GM19463 (cell line): ENCODE data around the gene TWSG1.
"Not testable (repeated sequence)": the region's sequence is repeated elsewhere in the genome, so short reads cannot be mapped to it uniquely, and the experiment has no call there.

Experiments used
- ATAC-seq: cut with Tn5 transposase; IDR thresholded peaks from one replicate; pipeline ENCODE4 v1.9.1; 2021; ENCODE audit warnings: mild to moderate bottlenecking, moderate library complexity; ENCODE audit not compliant: unreplicated experiment

The TWSG1 gene

DNA sequence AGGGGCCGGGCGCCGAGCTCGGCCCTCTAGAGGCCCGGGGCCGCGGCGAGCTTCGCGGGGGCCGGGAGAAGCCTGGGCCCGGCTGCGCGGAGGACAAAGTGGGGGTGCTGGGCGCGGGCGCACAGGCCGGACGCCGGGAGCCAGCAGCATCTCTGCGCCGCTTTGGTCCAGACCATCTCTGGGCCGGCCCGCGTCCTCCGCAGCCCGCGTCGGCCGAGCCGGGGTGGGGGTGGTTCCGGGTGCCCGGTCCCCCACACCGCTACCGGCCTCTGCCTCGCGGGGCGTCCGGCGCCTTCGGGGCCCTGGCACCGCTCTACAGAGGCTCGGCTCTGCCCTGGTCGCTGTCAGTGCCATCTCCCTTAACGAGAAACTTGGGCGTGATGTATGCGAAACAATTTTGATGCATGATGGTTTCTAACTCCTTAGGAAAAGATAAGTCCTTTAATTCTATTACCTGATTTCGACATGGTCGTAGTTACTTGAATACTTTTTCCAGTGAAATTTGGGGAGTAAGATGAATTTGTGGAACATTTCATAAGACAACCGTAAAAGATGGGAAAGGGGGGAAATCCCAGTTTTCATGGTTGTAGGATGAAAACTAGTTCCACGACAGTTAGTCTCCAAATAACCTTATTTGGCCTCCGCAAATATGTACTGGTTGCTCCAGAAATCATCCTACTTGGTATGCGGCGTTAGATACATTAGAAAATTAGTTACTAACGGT, 562 bp downstream of the TWSG1 start:
- peak; percentile 37 for ATAC-seq

DNA sequence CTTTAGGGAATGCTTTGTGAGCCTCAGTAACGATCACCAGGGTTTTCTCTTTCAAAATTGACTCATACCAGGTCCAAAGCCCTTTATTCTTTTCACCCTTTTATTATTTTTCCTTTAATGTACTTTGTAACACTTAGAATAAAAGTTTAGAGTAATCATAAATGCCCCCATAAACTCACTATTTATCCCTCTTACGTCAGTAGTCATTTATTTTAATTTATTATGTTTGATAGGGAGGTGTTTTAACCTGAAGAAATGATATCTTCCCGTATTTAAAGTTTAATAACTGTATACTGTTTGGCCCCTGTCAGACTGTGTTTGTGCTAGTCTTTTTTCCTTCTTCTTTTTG, 1.1 kb downstream of the TWSG1 start:
- ATAC-seq, result no peak

DNA sequence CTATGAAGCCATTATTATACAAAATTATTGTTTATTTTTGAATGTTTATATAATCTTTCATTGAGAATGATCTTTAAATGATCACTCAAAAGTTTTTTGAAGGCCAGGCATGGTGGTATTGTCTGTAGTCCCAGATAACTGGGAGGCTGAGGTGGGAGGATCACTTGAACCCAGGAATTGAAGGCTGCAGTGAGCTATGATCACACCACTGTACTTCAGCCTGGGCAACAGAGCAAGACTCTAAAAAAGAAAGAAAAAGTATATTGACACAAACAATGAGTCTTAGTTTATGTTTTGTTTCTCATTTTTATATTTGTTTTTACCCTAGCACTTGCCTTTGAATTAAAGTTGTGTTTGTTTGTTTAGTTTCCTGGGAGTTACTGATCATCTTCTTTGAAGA, 2.3 kb downstream of the TWSG1 start:
- no peak for ATAC-seq

DNA sequence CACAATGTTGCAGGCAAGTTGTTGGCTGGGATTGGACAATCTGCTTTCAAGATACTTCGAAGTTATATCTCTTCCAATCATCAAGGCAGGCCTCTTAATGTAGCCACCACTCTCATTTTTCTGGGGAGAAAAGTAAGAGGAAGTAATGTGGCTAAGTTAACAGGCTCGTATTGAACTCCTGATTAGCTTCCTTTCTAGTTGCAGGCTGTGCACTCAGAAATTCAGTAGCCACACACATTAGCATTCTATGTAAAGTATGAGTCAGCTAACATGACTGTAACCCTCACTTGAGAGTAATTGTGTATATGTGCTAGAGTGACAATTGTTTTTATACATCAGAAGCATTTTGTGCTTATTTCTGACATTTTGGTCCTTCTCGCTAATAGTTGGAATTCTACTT, 3.3 kb downstream of the TWSG1 start:
- ATAC-seq, result peak; percentile 18

DNA sequence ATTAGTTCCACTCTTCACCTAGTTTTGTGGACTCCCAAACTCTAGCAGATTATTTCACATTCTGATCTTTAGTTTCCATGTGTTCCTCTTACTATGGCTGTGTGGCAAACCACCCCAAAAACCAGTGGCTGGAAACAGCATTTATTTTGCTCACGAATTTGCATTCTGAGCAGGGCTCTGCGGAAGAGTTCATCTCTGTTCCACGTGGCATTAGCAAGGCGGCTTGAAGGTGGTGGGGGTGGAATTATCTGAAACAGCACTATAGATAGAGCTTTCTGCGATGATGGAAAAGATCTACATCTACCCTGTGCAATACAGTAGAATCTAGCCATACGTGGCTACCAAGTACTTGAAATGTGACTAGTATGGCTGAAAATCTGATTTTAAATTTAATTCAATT, 5.9 kb downstream of the TWSG1 start:
- ATAC-seq, result no peak

DNA sequence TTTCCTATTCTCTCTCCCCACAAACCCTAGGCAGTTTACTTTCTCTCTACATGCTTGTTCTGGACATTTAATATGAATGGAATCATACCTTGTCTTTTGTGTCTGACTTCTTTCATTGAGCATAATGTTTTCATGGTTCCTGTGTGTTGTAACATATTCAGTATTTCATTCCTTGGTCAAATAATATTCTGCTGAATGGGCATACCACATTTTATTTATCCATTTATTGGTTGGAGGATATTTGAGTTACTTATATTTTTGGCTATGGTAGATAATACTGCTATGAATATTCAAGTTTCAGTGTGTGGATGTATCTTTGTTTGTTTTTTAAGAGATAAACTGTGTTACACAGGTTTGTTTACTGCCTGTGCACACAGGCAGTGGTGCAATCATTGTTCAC, 9.0 kb downstream of the TWSG1 start:
- no peak for ATAC-seq

DNA sequence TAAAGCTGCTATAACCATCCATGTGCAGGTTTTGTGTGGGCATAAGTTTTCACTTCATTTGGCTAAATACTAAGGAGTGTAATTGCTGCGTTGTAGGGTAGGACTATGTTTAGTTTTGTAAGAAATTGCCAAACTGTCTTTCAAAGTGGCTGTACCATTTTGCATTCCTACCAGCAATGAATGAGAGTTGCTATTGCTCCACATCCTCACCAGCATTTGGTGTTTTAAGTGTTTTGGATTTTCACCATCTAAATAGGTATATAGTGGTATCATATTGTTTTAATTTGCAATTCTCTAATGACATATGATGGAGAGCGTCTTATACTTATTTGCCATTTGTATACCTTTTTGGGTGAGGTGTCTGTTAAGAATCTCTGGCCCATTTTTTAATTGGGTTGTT, 12.2 kb downstream of the TWSG1 start:
- no peak for ATAC-seq

DNA sequence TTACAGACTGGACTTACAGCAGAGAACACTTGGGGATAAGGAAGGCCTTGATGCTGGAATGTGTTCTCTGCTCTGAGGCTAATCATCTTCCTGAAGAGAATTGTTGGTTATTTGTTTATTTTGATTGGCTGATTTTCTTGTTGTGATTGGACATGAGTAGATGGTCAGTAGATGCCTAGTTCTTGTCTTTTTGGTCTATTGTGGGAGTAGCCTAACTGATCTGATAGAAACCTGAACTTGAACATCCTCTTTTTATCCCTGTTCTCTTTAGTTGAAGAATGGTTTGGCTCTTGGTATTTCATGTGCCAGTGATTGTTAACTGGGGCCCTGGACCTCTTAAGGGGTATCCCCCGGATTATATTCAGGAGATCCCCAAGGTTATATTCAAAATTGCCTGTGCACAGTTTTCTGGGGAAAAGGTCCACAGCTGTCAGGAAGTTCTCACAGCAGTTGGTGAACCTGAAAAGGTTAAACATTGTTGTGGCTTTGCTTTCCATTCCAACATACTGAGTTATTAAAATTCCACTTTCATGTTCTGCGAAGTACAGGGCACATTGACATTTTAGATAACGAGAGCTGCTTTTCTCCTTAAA, 13.6 kb downstream of the TWSG1 start:
- no peak for ATAC-seq

DNA sequence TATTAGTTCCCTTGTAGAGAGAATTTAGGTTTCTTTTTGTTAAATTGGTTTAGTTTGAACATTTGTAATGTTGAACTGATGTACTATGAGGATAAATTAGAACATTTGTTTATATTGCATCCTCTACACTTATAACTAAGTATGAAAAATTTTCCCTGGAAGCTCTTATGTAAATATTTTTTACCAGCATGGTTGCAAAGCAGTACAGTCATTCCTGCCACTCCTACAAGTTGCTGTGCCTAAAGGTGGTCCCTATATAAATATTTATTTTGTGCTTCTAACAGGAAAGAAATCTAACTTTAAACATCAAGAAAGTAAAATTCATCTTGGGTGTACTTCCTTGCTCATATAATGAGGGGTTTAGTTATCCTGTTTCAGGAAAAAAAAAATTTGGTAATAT, 14.2 kb downstream of the TWSG1 start:
- ATAC-seq, result no peak

DNA sequence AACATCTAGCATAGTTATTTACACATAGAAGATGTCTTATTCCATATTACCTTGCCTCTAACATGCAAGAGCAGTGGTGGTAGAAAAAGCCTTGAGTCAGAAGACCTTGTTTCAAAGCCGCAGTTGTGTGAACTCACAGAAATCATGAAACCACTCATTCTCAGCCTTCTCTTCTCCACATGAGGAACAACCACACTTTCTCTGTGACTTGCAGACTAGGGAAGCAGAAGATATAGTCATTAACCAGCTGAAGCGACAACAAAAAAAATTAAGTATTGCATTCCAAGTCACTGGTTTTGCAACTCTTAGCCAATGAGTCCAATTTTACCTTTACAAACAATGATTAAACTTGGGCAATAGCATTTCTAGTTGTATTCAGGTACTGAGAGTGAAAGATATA, 19.0 kb downstream of the TWSG1 start:
- ATAC-seq, result peak; percentile 90

DNA sequence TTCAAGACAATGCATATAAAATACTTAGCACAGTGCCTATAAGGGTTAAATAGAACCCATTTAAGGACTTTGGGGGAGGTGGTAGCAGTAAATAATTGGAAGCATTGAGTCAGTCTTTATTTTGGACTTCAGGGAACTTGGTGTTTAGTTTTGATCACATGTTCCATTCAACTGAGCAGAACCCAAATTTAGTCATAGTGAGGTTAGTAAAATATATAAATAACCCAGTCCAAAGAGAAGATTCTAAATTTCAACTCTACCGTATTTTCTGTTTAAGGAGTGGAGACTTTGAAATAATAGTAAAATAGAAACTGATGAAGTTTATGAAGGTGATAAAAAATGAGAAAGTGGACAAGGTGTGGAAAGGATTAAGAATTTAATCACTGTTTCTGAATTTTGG, 19.7 kb downstream of the TWSG1 start:
- ATAC-seq, result peak; percentile 38

DNA sequence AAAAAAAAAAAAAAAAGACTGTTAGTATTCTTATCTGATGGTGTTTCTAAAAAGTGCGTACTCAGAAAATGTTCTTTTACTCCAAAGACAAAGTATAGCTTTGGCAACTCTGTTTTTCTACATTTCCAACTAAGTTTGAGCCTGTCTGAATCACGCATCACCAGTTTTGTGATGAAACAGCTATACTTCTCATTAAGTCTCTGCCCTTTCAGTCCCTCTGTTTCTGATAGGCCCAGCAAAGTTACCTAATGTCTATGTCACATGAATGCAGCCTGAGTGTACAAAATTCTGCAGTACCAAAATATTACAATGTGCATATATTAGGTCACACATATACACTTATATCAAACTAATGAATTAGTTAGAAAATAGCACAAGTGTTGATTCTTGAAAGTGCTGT, 22.4 kb downstream of the TWSG1 start:
- no peak for ATAC-seq

DNA sequence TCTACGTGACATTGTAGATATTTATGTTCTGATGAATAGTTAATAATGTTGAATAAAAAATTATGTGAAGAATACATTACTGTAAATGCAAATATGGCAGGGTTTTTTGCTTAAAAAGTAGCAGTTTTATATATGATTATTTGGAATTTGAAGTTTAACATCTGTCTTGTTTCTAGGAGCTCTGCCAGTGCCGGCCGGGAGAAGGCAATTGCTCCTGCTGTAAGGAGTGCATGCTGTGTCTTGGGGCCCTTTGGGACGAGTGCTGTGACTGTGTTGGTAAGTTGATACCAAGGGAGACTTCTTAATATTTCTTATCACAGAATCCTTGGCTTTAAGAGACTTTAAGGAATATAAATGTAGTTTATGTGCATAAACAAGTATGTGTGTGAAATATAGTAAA, 25.2 kb downstream of the TWSG1 start:
- no peak for ATAC-seq

DNA sequence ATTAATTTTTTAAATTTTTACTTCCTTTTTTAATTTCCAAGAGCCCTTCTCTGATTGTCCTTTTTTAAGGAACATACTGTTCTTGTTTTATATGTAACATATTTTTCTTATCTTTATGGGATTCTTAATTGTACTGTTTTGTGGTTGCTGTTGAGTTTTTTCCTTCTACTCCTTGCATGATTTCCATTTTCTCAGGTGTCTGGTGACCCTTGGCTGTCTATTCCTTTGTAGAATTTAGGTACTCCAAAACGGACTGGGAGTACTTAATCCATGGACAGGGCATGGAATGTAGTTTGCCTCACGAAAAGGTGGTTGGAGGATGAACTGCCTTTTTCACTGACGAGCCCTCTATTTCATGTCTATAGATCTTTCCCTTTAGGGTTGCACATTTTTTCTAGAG, 26.6 kb downstream of the TWSG1 start:
- ATAC-seq, result no peak

DNA sequence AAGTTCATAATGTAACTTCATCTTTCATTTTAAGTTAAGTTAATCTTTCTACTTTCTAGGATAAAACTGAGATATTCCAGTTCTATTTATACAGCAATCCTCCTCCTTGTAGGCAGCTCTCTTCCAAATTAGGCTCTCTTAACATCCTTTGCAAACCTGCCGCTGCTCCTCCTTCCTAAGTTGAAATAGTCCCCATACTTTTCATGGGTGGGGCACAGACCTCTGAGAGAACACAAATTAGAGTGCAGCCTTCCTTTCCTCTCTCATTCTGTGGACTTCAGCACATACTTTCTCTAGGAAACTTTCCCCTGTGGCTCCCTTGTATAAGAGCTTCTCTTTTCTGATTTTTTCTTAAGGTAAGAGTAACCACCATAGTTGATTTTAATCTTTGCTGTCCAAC, 28.3 kb downstream of the TWSG1 start:
- no peak for ATAC-seq

DNA sequence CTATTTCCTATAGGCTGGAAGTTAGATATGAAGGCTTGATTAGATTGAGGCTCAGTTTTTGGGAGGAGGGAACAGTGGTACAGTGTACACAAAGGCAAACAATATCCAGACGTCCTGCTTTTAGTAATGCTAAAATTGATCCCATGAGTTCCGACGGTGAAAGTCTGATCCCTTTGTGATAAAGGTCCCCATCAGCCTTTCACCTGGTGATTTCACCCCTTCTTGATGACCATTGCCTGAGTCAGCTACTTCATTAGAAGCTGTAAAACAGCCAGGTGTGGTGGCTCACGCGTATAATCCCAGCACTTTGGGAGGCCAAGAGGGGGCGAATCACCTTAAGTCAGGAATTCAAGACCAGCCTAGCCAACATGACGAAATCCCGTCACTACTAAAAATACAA, 29.7 kb downstream of the TWSG1 start:
- ATAC-seq, result no peak

DNA sequence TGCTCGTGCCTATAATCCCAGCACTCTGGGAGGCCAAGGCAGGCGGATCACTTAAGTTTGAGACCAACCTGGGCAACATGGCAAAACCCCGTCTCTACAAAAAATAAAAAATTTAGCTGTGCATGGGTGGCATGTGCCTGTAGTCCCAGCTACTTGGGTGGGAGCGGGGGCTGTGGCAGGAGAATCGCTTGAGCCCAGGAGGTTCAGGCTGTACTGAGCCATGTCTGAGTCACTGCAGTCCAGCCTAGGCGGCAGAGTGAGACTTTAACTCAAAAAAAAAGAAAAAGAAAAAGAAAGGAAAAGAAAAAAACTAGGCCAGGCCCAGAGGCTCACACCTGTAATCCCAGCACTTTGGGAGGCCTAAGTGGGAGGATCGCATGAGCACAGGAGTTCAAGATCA, 30.8 kb downstream of the TWSG1 start:
- no peak for ATAC-seq

DNA sequence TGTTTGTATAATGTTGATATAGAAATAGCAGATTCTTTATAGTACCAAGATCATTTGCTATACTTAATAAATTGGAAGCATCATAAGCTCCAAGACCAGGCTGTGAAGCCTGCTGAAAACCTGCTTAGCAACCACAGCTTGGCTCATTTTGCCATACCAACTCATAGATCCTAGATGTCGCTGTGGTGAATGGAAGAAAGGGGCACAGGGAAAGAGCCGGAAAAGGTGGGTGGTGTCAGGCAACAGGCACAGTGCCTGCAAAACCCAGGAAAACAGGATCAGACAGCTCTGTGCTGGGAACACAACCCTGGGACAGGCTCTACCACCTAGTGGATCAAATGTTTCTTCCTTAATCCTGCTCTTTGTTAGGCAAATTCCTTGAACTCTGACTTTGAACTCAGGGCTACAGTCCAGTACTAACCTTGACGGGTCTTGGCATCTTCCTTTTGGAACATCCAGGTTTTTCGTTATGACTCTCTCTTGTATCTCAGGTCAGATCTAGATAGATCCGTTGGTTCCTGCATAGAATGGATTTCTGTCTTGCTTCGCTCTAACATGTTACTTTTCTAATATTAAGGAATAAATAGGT, 31.6 kb downstream of the TWSG1 start:
- ATAC-seq, result no peak

DNA sequence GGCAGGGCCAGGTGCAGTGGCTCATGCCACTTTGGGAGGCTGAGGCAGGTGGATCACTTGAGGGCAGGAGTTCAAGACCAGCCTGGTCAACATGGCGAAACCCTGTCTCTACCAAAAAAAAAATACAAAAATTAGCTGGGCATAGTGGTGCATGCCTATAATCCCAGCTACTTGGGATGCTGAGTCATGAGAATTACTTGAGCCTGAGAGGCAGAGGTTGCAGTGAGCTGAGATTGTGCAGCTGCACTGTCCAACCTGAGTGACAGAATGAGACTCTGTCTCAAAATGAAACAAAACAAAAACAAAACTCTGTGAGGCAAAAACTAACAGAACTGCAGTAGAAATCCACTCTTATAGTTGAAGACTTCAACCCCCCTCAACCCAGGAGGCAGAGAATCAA, 38.7 kb downstream of the TWSG1 start:
- ATAC-seq, result not testable (repeated sequence)

DNA sequence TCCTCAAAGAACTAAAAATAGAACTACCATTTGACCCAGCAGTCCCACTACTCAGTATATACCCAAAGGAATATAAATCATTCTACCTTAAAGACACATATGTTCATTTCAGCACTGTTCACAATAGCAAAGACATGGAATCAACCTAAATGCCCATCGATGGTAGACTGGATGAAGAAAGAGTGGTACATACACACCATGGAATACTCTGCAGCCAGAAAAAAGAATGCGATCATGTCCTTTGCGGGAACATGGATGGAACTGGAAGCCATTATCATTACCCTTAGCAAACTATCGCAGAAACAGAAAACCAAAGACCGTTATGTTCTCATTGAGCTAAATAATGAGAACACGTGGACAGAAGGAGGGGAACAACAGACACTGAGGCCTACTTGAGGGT, 44.5 kb downstream of the TWSG1 start:
- no peak for ATAC-seq

DNA sequence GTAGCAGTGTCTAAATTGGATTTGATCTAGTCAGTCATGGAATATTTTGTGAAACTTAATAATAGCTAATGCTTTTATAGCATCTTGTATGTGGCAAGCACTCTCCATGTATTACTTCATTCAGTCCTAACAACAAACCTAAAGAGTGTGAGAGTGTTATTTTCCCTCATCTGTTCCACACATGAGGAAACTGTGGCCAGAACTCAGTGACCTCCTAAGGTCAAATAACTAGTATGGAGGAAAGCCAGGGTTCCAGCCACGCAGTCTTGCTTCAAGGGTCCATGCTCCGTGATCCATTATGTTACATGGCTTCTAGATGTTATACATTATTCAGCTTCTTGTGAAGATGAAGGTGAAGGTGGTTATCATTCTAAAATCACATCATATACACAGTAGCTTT, 45.5 kb downstream of the TWSG1 start:
- ATAC-seq, result no peak

DNA sequence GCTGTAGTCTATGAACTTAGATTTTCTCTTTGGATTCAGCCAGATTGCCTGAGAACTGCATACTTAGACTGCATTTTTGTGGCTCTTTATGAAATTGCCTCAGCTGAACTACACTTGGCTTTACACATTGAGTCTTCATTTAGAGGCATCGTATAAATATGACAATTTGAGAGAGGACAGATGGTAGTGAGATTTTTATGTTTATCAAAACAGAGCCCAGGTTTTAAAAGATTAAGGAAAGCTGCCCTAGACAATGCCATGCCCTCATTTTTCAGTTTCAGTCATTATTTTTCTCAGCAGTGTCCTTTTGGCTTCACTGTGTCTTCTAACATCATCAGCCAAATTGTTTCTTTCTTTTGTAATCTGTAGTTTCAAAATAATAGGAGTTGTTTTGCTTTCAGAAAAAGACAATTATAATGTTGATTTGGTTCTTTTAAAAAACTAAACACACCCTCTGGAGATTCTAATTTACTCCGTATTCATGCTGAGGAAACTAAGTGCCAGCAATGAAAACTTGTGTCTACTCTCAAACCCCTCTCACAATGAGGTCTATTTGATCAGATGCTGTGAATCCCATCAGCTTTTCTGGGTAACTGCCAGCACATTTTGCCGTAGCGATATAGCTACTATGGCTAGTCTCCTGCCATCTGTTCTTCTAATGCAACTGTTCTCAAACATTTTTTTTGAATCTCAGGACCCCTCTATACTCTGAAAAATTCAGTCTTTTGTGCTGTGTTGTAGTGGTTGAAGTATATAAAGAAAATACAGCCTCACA, 46.2 kb downstream of the TWSG1 start:
- no peak for ATAC-seq
